ENCODE results near the gene TAS1R2. TPM values are rescaled to one million over a fixed set of nuclear protein-coding genes. Genes with fewer than 3 reads are reported as not detected.
"Not testable (repeated sequence)": the region's sequence is repeated elsewhere in the genome, so short reads cannot be mapped to it uniquely, and the experiment has no call there.

TAS1R2 gene
- not detected for polyA plus RNA-seq (ENCODE audit: insufficient read length in 3 of 3)

- DNase-seq (ENCODE audit: low read depth in 3 of 3, low spot score in 2 of 3), result no peak
These were observed at the start of gene TAS1R2 for GRCh38 chr1:18859560-18859959. TAS1R2 (minus strand) TSS chr1:18859660; CDS start chr1:18859660, 0 bp downstream.

DNA sequence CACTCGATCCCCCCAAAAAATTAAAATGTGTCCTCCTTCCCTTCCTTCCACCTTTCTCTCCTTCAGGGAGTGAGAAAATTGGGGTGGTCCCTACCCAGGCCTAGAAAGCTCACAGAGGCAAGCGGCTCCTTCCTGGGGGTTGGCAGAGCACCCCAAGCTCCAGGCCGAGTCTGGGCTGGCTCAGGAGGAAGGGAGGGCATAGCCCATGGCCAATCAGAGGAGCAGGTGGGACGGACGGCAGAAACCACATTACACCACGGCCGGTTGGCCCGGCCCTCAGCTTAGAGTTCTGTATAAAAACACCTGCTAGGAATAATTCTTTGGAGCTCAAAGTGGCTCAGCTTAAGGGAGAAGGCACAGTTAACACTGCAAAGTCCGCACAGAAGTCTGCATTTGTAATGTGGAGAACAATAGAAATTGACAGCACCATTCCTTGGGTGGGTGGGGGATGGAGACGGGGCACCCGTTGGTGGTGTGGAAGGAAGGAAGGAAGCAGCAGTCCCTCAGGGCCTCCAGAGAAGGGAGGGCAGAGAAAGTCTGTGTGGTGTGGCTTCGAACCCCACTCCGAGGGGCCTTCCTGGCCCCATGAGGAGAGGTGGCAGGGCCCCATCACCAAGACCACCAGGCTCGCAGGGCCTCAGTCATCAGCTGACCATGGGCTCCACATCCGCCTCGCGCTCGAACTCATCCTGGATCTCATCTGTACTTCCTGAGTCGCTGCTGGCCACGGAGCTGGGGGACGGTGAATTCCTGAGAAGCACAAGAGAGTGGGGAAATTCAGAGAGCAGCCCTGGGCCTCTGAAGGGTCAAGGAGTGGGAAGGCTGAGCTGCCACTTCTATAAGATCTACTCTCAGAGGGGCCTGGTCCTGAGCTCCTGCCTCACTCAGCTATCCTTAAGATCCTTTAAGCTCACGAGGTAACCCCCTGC is 48.7 kb upstream of the TAS1R2 start:
- no peak for DNase-seq (ENCODE audit: low read depth in 3 of 3, low spot score in 2 of 3)

GRCh38 chr1:18907021-18907916 is 47.8 kb upstream of the TAS1R2 start:
- no peak for DNase-seq (ENCODE audit: low read depth in 3 of 3, low spot score in 2 of 3)

- DNase-seq (ENCODE audit: low read depth in 3 of 3, low spot score in 2 of 3), result no peak
These were observed 43.9 kb upstream of the TAS1R2 start for GRCh38 chr1:18903291-18903756.

DNA sequence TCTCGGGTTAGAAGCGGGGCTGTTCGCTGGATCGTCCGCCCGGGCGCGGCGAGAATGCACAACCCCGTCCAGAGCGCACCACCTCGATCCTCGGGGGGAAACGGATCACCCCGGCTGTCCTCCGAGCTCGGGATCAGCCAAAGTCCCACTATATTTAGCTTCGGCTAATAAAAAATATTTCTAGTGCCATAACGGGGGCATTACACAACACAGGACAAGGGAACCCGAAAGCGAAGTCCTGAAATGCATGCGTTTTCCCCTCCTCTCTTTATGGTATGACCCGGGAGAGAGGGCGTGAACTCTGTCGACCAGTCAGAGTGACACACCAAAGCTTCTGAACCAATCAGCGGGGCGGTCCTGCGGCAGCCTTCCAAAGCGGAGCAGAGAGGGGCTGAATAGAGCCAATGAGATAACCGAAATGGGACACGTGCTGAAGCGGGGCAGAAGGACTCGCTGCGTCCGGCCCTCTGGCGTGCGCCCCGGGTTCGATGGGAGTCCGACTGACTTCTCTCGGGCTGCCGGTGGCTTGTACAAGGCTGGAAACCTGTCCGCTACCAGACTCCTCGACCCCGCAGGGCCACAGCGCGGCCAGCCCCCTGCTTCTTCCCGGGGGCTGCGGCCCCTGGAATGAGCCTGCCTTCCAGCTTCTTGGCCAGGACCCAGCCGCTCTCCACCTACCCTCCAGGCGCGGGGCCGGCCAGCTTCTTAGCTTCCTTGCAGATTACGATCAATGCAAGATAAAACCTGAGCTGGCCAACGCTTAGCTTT is 43.2 kb upstream of the TAS1R2 start, which contains the start of gene ALDH4A1:
TSS of gene ALDH4A1 (minus strand) at position 33 of the 768 bp plus-strand sequence. CDS start at position 1, 32 bp downstream.
- DNase-seq (ENCODE audit: low read depth in 3 of 3, low spot score in 2 of 3), result peak; percentile 95

DNA sequence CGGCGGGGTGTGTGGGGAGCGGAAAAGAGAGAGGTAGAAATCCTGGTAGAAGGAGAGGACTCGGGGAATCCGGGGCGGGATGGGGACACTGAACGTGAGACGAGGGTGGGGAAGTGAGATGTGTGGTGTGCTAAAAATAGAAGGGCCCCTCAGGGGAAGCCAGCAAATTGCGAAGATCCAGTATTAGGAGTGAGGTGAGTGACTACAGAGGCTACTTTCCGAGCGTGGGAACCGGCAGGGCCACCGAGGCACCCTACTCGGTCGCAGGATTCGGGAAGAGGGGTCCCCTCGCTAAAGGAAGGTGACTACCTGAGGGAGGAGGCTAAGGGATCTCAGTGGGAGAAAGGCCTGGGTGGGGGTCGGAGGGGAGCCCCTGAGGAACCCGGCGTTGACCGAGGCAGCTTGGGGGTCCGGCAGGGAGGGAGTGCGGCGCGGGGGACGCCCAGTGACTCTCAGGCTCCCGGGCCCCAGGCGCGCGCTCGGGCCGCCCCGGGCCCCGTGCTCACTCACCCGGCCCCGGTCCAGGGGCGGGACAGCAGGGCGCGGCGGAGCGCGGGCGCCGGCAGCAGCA is 42.6 kb upstream of the TAS1R2 start:
- DNase-seq (ENCODE audit: low read depth in 3 of 3, low spot score in 2 of 3), result no peak

DNA sequence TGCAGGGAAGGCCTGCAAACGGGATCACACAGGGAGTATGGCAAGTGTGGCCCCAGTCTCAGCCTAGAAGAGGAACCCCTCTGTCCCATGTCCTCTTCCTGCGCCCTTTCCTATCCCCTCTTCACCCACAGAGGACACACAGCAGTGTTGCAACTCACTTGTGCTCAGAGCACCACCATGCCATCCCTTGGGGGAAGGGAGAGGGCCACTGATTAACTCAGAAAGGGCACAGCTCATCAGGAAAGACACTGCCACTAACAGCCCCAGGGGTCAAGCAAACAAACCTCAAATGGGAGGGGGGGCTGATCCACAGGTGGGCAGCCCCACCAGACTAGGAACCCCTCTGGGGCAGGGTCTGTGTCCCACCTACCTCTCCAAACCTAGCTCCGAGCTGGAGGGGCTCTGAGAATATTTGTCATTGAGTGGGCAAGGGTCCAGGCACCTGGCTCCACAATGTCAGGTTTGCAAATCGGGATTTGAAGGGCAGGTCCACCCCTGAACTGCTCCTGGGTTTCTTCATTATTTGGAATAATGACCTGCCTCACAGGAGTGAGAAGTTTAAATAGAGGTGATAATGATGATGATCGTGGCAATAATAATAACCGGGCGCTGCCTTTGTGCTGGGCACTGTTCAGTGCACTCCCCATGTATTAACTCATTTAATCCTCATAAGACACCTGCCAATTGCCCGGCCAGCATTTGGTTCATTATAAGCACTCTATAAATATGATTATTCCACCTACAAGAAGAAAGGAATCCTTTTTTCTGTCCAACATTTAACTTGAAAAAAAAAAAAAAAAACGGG is 41.9 kb upstream of the TAS1R2 start:
- DNase-seq (ENCODE audit: low read depth in 3 of 3, low spot score in 2 of 3), result no peak

DNA sequence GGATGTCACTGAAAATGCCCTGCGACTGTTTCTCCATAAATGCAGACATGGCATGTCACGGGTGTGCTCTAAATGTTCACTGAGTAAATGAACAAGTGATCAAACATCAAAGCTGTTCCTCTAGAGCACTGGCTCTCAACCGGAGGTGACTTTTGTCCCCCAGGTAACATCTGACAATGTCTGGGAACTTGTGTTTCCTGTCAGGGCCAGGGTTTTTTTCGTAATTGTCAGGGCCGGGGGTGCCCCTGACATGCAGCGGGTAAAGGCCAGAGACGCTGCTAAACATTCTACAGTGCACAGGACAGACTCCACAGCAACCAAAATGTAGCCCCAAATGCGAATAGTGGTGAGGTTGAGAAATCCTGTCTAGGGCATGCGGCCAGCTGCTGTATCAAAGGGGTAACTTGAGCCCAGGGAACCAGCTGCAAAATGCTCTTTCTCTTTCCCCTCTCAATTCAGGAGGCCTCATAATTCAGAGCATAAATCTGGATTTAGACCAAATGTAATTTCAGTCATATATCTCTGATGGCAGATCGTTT is 40.9 kb upstream of the TAS1R2 start:
- no peak for DNase-seq (ENCODE audit: low read depth in 3 of 3, low spot score in 2 of 3)

GRCh38 chr1:18899363-18900049 is 40.0 kb upstream of the TAS1R2 start:
- no peak for DNase-seq (ENCODE audit: low read depth in 3 of 3, low spot score in 2 of 3)

GRCh38 chr1:18898567-18898966 is 39.1 kb upstream of the TAS1R2 start:
- DNase-seq (ENCODE audit: low read depth in 3 of 3, low spot score in 2 of 3), result no peak

GRCh38 chr1:18895317-18895716 is 35.9 kb upstream of the TAS1R2 start:
- no peak for DNase-seq (ENCODE audit: low read depth in 3 of 3, low spot score in 2 of 3)

DNA sequence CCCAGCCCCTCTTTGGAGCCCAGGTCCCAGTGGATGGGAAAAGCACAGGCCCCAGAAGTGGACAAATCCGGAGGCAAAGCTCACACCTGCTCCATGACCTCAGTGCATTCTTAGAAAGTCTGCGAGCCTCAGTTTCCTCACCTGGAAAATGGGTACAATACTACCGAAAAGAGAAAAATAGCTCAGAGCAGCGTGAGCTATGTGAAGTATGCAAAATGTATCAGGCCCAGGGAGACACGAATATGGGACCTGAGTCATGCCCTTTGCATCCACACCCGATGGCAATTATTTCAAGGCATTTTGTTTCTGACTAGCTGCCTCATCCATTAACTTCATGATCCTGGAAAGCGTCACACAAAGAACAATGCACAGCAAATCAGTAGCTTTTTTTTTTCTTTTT is 33.7 kb upstream of the TAS1R2 start:
- DNase-seq (ENCODE audit: low read depth in 3 of 3, low spot score in 2 of 3), result no peak

DNA sequence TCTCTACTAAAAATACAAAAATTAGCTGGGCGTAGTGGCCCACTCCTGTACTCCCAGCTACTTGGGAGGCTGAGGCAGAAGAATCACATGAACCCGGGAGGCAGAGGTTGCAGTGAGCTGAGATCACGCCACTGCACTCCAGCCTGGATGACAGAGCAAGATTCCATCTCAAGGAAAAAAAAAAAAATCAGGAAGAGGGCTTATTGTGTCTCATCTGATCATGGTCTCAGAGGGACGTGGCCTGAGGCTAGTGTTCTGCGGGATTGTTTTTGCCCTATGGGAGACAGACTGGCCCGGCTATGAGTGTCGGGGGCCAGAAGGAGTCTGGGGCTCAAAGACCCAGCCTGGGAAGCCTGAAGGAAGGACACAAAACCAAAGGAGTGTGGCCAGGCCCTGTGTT is 32.4 kb upstream of the TAS1R2 start:
- DNase-seq (ENCODE audit: low read depth in 3 of 3, low spot score in 2 of 3), result not testable (repeated sequence)

DNA sequence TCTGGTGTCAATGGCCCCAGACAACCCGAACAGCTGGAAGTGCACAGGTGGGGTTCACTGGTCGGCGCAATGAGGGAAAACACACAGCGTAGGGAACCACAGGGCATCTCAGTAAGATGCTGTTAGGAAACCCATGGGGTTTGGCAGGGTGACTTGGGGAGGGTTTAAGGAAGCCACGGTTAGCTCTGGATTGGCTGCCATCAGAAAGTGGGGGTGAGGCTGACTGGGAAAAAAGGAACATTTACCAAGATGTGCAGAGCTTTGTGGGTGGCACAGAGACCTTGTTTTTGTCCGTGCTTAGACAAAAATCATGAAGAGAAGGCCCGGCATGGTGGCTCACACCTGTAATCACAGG is 31.9 kb upstream of the TAS1R2 start:
- no peak for DNase-seq (ENCODE audit: low read depth in 3 of 3, low spot score in 2 of 3)

GRCh38 chr1:18890706-18891425 is 31.4 kb upstream of the TAS1R2 start:
- DNase-seq (ENCODE audit: low read depth in 3 of 3, low spot score in 2 of 3), result no peak

DNA sequence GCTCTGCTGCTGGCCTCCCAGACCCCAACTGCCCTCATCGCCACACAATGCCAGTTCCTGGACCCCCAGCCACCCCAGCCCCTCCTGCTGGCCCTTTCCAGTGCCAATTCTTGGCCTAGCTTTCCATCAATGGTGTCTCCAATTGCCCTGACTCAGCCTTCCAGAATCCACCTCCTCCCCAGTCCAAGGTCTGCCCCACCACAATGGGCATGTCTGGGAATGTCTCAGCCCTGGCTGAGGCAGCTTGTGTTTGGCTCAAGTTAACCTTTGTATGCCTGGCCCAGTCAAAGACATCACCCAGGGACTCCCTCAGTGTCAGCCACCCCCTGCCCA is 26.5 kb upstream of the TAS1R2 start:
- DNase-seq (ENCODE audit: low read depth in 3 of 3, low spot score in 2 of 3), result no peak

DNA sequence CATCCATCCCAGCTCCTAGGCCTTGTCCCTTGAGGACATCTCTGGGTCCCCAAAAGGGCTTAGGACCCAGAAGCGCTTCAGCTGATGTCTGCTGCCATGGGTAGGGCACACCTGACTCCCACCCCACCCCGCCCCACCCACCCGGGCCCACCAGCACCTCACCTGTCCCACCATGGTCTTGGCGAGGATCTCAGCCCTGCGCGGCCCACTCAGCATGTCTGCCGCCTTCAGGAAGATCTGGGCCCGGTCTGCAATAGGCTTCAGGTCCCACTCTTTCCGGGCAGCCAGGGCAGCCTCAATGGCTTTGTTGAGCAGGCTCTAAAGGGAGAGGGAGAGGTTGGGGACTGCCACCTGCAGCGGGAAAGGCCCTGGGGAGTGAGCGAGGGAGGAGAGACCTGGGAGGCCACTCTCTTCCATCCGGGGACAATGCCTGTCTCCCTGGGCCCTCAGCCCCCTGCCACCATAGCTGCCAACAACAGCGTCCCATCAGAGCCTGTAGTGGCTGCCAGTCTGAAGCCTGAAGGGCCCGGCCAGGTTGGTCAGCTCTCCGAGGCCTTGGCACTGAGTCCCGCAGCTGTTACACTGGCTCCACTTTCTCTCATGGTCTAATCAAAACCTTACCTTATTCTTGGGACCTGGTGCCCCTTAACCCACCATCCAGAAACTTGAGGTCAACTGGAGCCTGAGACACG is 26.0 kb upstream of the TAS1R2 start:
- DNase-seq (ENCODE audit: low read depth in 3 of 3, low spot score in 2 of 3), result no peak

All from right renal cortex interstitium (tissue), 3 donors.